ENCODE data around the gene FLRT3.

GRCh38 chr20:14295770-14296309 is 41.6 kb downstream of the FLRT3 start:
- TF ChIP-seq CTCF (IDR thresholded peaks at IDR 0.05) (no peak), POLR2A (IDR thresholded peaks at IDR 0.05) (no peak), POLR2AphosphoS5 (IDR thresholded peaks at IDR 0.05) (no peak)

Measured in breast epithelium (tissue), 3 donors.